Measurements from ENCODE around the gene GP5.
A peak's percentile ranks its signal among the peaks of the same experiment; 100 is the strongest.

The GP5 gene

DNA sequence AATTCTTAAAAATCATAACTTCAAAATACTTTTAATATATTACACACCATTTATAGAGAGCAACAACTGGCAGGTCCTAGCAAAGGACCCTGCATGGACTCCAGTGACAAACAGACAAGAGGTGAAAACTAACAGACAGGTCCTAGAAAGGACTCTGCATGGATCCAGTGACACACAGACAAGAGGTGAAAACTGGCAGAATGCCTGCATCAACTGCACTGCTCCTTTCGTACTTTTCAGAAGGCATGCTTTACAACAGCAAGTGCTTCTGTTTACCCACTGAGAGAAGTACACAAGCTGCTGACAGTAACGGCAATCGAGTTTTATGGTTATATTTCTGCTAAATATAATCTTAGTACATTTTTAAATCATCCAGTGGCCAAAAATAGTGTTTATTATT, 24.3 kb upstream of the GP5 start:
- no peak overlapping the region for H3K4me3 ChIP-seq (ENCODE audit: low read length)
- H3K36me3 ChIP-seq (ENCODE audit: insufficient read depth, low read length): peaks cover 58% of the 10 kb centered on the region

DNA sequence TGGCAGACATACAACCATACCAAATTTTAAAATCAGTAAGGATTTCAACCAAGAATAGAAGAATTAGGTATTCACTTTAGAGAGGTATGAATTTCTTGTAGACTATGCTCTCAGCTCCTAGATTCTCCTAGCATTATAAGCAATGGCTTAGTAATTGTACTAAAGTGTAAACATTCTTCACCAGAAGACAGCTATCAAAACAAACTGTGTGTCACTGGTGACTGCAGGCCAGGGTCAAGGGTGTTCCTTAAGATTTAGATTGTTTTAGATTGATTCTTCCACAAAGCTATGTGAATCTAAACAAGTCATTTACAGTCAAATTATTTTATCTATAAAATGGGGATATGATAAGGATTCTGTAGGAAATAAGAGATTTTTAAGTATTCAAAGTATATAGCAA, 23.1 kb upstream of the GP5 start:
- H2AFZ ChIP-seq (ENCODE audit: low read depth, low read length): no peak overlapping the region
- no peak overlapping the region for H3K4me3 ChIP-seq (ENCODE audit: low read length)
- no peaks in the 10 kb centered on the region for H3K4me1 ChIP-seq (ENCODE audit: insufficient read depth, low read length)
- no peaks in the 10 kb centered on the region for H3K27me3 ChIP-seq (ENCODE audit: insufficient read depth, low read length)
- H3K9me3 ChIP-seq (ENCODE audit: low read length): no peaks in the 10 kb centered on the region
- peaks cover 55% of the 10 kb centered on the region for H3K36me3 ChIP-seq (ENCODE audit: insufficient read depth, low read length)

More for the DNA sequence above, 24.3 kb upstream of the GP5 start:
- Histone ChIP-seq H3K27me3 (ENCODE audit: insufficient read depth, low read length) (no peaks in the 10 kb centered on the region), H3K4me1 (ENCODE audit: insufficient read depth, low read length) (no peaks in the 10 kb centered on the region), H3K9me3 (ENCODE audit: low read length) (no peaks in the 10 kb centered on the region), H2AFZ (ENCODE audit: low read depth, low read length) (no peak overlapping the region)

DNA sequence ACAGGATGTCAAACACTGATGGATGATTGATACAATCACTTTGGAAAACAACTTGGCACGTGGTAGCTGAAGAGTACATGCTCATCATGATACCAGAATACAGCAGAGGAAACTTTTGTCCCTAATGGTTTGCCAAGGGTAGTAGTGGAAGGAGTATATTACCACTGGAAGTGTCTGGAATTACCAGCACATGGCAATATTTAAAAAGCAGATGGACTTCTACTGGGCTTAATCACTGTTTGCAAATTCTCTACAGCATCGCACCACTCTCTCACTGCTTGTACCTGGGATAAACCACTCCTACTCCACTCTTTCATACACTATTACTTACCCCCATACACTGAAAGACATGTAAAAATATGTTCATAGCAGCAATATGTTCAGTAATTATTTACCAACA, 19.6 kb upstream of the GP5 start:
- Histone ChIP-seq H2AFZ (ENCODE audit: low read depth, low read length) (no peak overlapping the region), H3K4me3 (ENCODE audit: low read length) (no peak overlapping the region), H3K9me3 (ENCODE audit: low read length) (no peaks in the 10 kb centered on the region), H3K36me3 (ENCODE audit: insufficient read depth, low read length) (peaks cover 37% of the 10 kb centered on the region), H3K4me1 (ENCODE audit: insufficient read depth, low read length) (no peaks in the 10 kb centered on the region), H3K27me3 (ENCODE audit: insufficient read depth, low read length) (no peaks in the 10 kb centered on the region)

DNA sequence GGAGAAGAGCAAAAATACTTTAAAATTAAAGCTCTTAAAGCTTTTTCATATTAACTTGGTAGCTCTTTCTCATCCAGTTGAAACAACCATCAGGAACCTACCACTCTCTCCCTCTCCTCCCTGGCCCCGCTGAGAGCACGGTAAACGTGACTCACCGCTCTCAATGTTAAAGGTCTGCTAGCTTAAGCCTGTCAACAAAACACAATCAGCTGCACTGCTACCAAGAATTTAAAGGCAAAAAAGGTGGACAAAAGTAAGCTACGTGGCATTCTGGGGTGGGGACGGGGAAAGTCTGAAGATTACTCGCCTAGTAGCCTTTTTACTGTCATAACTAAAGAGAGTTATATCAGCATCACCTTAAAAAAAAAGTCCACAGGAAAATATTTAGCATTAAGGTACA, 8.4 kb upstream of the GP5 start:
- Histone ChIP-seq H3K27me3 (ENCODE audit: insufficient read depth, low read length) (no peaks in the 10 kb centered on the region), H3K4me1 (ENCODE audit: insufficient read depth, low read length) (peaks cover 31% of the 10 kb centered on the region), H3K9me3 (ENCODE audit: low read length) (no peaks in the 10 kb centered on the region), H3K36me3 (ENCODE audit: insufficient read depth, low read length) (peaks cover 13% of the 10 kb centered on the region), H3K4me3 (ENCODE audit: low read length) (no peak overlapping the region), H2AFZ (ENCODE audit: low read depth, low read length) (no peak overlapping the region)

GRCh38 chr3:194405766-194406165, 6.7 kb upstream of the GP5 start:
- Histone ChIP-seq H3K9me3 (ENCODE audit: low read length) (no peaks in the 10 kb centered on the region), H3K4me3 (ENCODE audit: low read length) (no peak overlapping the region), H3K27me3 (ENCODE audit: insufficient read depth, low read length) (no peaks in the 10 kb centered on the region), H2AFZ (ENCODE audit: low read depth, low read length) (no peak overlapping the region), H3K36me3 (ENCODE audit: insufficient read depth, low read length) (peaks cover 6% of the 10 kb centered on the region), H3K4me1 (ENCODE audit: insufficient read depth, low read length) (peaks cover 45% of the 10 kb centered on the region)

DNA sequence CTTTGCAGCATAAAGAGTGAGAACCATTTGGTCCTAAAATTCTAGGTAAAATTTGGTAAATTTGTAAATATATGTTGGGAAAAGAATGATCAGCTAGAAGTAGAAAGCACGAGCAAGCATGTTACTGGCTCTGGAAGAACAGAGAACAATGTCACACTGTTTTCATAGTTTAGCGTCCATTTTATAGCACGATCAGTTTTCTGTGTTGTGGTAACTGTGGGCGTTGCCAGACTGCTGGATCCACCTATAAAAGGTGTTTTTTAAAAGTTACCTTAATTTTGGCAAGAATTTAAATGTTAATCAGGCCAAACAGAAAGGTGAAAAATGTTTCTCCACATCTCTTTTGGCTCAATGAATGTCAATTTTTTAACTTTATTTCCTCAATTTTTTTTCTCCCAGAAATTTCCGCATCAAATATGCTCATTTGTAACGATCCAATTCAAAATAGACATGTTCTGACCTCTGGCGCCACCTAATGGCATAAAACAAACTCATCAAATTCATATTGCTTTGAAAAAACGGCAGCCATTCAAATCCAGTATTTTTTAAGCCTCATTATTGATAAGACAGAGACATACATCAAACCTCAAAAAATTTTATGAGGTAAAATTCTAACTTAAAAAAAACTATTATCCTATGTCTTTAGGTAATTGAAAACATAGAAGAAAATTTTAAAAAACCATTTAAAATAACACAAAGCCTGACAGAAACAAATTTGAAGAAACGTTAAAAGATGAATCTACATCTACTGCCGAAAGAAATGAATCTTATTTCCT, 5.5 kb upstream of the GP5 start:
- peaks cover 6% of the 10 kb centered on the region for H3K36me3 ChIP-seq (ENCODE audit: insufficient read depth, low read length)
- no peak overlapping the region for H2AFZ ChIP-seq (ENCODE audit: low read depth, low read length)

DNA sequence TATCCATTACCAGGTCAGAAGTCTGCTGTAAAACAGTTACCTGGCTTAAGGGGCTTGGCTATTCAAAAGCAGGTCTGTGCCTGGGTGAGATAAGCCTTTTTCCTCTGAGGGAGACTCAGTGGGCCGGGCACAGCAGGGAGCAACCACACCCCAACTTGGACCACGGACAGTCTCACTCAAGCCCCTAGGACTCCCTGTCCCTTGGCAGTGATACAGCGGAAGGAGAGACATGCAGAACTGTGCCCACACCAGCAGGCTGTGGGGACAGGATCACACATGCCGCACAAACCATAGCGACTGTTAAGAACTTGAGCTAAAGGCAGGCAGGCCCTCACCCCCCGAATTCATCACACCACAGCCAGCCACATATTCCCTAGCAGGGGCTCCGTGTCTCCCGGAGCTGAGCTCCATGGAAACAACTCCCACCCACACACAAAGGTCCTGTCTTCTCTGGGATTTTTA, 2.8 kb upstream of the GP5 start:
- H2AFZ ChIP-seq (ENCODE audit: low read depth, low read length): no peak overlapping the region
- H3K9me3 ChIP-seq (ENCODE audit: low read length): peaks cover 5% of the 10 kb centered on the region
- no peak overlapping the region for H3K4me3 ChIP-seq (ENCODE audit: low read length)
- peaks cover 19% of the 10 kb centered on the region for H3K4me1 ChIP-seq (ENCODE audit: insufficient read depth, low read length)
- H3K27me3 ChIP-seq (ENCODE audit: insufficient read depth, low read length): no peaks in the 10 kb centered on the region
- peaks cover 6% of the 10 kb centered on the region for H3K36me3 ChIP-seq (ENCODE audit: insufficient read depth, low read length)

More for the DNA sequence above, 5.5 kb upstream of the GP5 start:
- Histone ChIP-seq H3K4me1 (ENCODE audit: insufficient read depth, low read length) (peaks cover 40% of the 10 kb centered on the region), H3K4me3 (ENCODE audit: low read length) (no peak overlapping the region), H3K9me3 (ENCODE audit: low read length) (no peaks in the 10 kb centered on the region), H3K27me3 (ENCODE audit: insufficient read depth, low read length) (no peaks in the 10 kb centered on the region)

GRCh38 chr3:194401346-194401745, 2.3 kb upstream of the GP5 start:
- peaks cover 6% of the 10 kb centered on the region for H3K9me3 ChIP-seq (ENCODE audit: low read length)
- peaks cover 6% of the 10 kb centered on the region for H3K36me3 ChIP-seq (ENCODE audit: insufficient read depth, low read length)
- no peak overlapping the region for H2AFZ ChIP-seq (ENCODE audit: low read depth, low read length)
- peaks cover 19% of the 10 kb centered on the region for H3K4me1 ChIP-seq (ENCODE audit: insufficient read depth, low read length)
- H3K4me3 ChIP-seq (ENCODE audit: low read length): no peak overlapping the region
- no peaks in the 10 kb centered on the region for H3K27me3 ChIP-seq (ENCODE audit: insufficient read depth, low read length)

DNA sequence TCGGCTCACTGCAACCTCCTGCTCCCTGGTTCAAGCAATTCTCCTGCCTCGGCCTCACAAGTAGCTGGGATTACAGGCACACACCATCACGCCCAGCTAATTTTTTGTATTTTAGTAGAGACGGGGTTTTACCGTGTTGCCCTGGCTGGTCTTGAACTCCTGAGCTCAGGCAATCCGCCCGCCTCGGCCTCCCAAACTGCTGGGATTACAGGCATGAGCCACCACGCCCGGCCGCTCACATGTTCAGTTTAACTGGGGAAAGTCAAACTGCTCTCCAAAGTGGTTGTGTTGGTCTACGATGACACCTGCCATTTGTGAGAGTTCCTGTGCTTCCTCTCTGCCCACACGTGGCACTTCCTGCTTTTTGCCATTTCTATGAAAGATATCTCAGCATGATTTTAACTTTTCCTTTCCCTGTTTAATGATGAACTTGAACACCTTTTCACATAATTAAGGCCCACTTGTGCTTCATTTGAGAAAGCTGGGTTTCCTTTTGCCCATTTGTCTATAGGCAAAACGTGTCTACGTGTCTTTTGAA, 877 bp upstream of the GP5 start:
- Histone ChIP-seq H3K4me1 (ENCODE audit: insufficient read depth, low read length) (peaks cover 32% of the 10 kb centered on the region), H2AFZ (ENCODE audit: low read depth, low read length) (no peak overlapping the region), H3K36me3 (ENCODE audit: insufficient read depth, low read length) (no peaks in the 10 kb centered on the region), H3K27me3 (ENCODE audit: insufficient read depth, low read length) (no peaks in the 10 kb centered on the region), H3K9me3 (ENCODE audit: low read length) (peaks cover 6% of the 10 kb centered on the region), H3K4me3 (ENCODE audit: low read length) (no peak overlapping the region)

DNA sequence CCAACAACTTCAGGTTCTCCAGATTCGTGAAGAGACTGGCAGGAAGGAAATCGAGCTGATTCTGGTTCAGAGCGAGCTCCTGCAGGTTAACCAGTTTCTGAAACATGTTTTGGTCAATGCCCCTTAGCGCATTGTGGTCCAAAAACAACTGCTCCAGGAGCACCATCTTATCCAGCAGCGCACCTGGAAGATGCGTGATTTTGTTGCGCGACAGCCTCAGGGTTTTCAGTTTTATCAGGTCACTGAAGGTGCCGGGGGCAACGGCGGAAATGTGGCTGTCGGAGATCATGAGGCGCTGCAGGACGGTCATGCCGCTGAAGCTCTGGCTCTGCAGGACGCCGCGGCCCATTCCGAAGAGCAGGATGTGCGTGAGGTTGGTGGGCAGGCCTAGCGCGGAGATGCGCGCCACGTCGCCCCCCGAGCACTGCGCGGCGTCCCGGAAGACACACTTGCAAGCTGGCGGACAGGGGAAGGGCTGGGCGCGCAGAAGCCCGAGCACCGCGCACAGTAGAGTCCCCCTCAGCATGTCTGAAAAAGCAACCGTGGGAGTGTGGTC, 1.2 kb downstream of the GP5 start:
- Histone ChIP-seq H3K36me3 (ENCODE audit: insufficient read depth, low read length) (no peaks in the 10 kb centered on the region), H3K27me3 (ENCODE audit: insufficient read depth, low read length) (no peaks in the 10 kb centered on the region), H3K4me1 (ENCODE audit: insufficient read depth, low read length) (peaks cover 37% of the 10 kb centered on the region), H2AFZ (ENCODE audit: low read depth, low read length) (no peak overlapping the region), H3K4me3 (ENCODE audit: low read length) (no peak overlapping the region), H3K9me3 (ENCODE audit: low read length) (peaks cover 6% of the 10 kb centered on the region)

GRCh38 chr3:194396859-194397756, 2.0 kb downstream of the GP5 start:
- H3K4me3 ChIP-seq (ENCODE audit: low read length): no peak overlapping the region
- peaks cover 30% of the 10 kb centered on the region for H3K4me1 ChIP-seq (ENCODE audit: insufficient read depth, low read length)
- no peaks in the 10 kb centered on the region for H3K36me3 ChIP-seq (ENCODE audit: insufficient read depth, low read length)
- H3K9me3 ChIP-seq (ENCODE audit: low read length): peaks cover 6% of the 10 kb centered on the region
- no peaks in the 10 kb centered on the region for H3K27me3 ChIP-seq (ENCODE audit: insufficient read depth, low read length)
- H2AFZ ChIP-seq (ENCODE audit: low read depth, low read length): no peak overlapping the region

- Histone ChIP-seq H2AFZ (ENCODE audit: low read depth, low read length) (peak overlapping the region; percentile 66), H3K4me3 (ENCODE audit: low read length) (no peak overlapping the region), H3K36me3 (ENCODE audit: insufficient read depth, low read length) (no peaks in the 10 kb centered on the region), H3K9me3 (ENCODE audit: low read length) (peaks cover 6% of the 10 kb centered on the region), H3K27me3 (ENCODE audit: insufficient read depth, low read length) (no peaks in the 10 kb centered on the region), H3K4me1 (ENCODE audit: insufficient read depth, low read length) (peaks cover 24% of the 10 kb centered on the region)
These were observed 2.6 kb downstream of the GP5 start for GRCh38 chr3:194396539-194396858.
